ENCODE data around the gene AGAP1.
A peak's percentile ranks its signal among the peaks of the same experiment; 100 is the strongest.

AGAP1 gene

GRCh38 chr2:235781775-235782174, 287.9 kb downstream of the AGAP1 start:
- no peak for DNase-seq

GRCh38 chr2:235784788-235785187, 290.9 kb downstream of the AGAP1 start:
- DNase-seq, result no peak

GRCh38 chr2:235789552-235789951, 295.7 kb downstream of the AGAP1 start:
- no peak for DNase-seq

- peak; percentile 14 for DNase-seq
These were observed 299.4 kb downstream of the AGAP1 start for GRCh38 chr2:235793163-235793752.

GRCh38 chr2:235799281-235799680, 305.4 kb downstream of the AGAP1 start:
- no peak for DNase-seq

- DNase-seq, result no peak
These were observed 308.7 kb downstream of the AGAP1 start for GRCh38 chr2:235802542-235802941.

GRCh38 chr2:235803028-235803427, 309.2 kb downstream of the AGAP1 start:
- no peak for DNase-seq

- no peak for DNase-seq
These were observed 310.8 kb downstream of the AGAP1 start for GRCh38 chr2:235804676-235805075.

- no peak for DNase-seq
These were observed 313.3 kb downstream of the AGAP1 start for GRCh38 chr2:235806986-235807750.

- no peak for DNase-seq
These were observed 314.5 kb downstream of the AGAP1 start for GRCh38 chr2:235808366-235808765.

GRCh38 chr2:235810252-235810651, 316.4 kb downstream of the AGAP1 start:
- no peak for DNase-seq

GRCh38 chr2:235810846-235811245, 317.0 kb downstream of the AGAP1 start:
- no peak for DNase-seq

GRCh38 chr2:235811446-235812184, 317.8 kb downstream of the AGAP1 start:
- no peak for DNase-seq

GRCh38 chr2:235812185-235812665, 318.4 kb downstream of the AGAP1 start:
- no peak for DNase-seq

GRCh38 chr2:235813398-235813797, 319.6 kb downstream of the AGAP1 start:
- no peak for DNase-seq

- no peak for DNase-seq
These were observed 326.7 kb downstream of the AGAP1 start for GRCh38 chr2:235820571-235820970.

GRCh38 chr2:235824331-235824730, 330.5 kb downstream of the AGAP1 start:
- no peak for DNase-seq

- no peak for DNase-seq
These were observed 332.1 kb downstream of the AGAP1 start for GRCh38 chr2:235825946-235826345.

GRCh38 chr2:235826826-235827225, 333.0 kb downstream of the AGAP1 start:
- no peak for DNase-seq

- no peak for DNase-seq
These were observed 333.7 kb downstream of the AGAP1 start for GRCh38 chr2:235827585-235827992.

GRCh38 chr2:235829726-235830125, 335.9 kb downstream of the AGAP1 start:
- DNase-seq, result no peak

GRCh38 chr2:235831755-235832154, 337.9 kb downstream of the AGAP1 start:
- no peak for DNase-seq

GRCh38 chr2:235832941-235833340, 339.1 kb downstream of the AGAP1 start:
- DNase-seq, result no peak

Measured in DMS53 (cell line).